HPDE6-E6E7 (cell line): Measurements from ENCODE around the gene SNAI3.

ENCODE experiments used
- DNase-seq: peaks from one replicate; pipeline ENCODE4 v3.0.0; 2011; ENCODE audit warnings: missing footprints; ENCODE audit errors: extremely low spot score

SNAI3 gene

DNA sequence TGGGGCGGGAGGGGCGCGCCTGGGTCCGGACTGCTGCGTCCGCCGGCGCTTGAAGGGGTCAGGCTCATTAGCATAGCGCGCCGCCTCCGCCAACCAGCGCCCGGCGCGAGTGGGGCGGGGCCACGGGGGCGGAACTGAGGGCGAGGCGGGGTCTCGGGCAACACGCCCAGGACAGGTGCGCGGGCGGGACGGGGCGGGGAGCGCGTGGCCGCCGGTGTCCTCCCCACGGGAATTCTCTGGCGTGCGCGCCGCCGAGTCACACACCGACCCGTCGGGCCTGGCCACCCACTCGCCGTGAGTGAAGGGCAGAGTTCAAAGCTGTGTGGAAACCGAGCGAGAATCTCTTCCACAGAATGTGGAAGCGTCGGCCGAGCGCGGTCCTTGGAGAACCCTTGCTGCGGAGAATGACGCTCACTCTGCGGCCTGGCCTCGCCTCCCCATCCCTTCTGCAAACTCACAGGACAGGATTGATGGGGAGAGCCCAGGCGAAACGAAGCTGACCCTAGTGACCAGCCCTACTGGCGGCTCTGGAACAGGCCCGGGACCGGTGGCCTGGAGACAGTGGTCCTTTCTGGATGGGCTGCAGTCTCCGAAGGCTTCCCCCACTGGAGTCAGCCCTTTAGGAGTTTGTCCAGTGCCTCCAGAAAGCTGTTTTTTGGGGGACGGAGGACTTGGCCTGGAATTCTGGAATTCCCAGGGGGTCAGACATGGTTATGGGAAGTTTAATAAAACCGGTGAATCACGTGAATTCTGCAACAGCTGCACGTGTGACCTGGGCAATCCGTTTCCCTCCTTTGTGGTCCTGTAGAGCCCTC, at the start of gene SNAI3:
TSS of gene SNAI3 (minus strand) at position 69 of the 815 bp plus-strand sequence. CDS start 101 bp downstream, outside the sequence.
- DNase-seq = peak; percentile 91

DNA sequence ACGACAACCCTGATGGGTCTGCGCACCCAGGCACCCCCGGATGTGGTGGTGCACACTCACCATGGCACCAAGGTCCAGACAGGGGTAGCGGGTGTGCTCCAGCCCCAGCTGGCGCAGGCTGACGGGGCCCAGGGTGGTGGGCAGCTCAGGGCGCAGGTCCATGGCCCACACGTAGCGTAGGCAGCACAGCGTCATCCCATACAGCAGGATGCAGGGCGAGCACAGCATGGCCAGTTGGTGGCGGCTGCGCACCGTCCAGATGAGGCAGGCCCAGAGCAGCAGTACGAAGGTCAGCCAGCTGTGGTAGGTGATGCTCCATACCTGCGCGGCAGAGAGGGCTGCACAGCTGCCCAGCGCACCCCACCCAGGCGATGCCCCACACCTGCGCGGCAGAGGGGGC, 49.8 kb upstream of the SNAI3 start:
- no peak for DNase-seq

- no peak for DNase-seq
Observed at GRCh38 chr16:88735616-88736015, 49.3 kb upstream of the SNAI3 start.

DNA sequence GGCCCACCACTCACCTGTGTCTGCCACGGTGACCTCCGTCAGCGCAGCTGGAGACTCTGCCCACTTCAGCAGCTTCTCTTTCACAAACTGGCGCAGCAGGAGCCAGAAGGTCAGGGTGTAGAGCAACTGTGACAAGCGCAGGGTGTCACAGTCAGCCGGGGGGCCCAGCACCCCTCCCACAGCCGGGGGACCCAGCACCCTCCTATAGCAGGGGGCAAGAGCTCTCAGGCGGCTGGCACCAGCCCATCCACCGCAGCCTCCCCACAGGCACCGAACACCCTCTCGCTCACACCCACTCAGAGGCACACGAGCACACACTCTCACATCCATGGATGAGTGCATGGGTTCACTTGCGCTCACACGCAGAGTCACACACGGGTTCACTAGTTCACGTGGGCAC, 48.8 kb upstream of the SNAI3 start:
- DNase-seq = no peak

DNA sequence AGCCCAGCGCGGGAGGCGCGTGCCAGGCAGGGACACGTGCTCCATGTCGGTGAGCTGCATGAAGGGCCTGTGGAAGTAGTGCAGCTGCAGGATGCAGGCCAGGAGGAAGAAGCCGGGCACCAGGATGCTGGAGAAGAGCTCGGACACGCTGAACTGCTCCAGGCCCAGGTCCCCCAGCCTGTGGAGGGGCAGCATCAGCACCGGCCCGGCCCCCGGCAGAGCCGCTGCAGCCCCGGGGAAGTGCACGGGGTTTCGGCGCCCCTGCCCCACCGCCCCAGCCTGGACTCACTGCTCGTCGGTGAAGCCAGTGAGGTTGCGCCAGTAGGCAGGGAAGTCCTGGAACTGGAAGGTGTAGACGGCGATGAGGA, 48.0 kb upstream of the SNAI3 start:
- no peak for DNase-seq

DNA sequence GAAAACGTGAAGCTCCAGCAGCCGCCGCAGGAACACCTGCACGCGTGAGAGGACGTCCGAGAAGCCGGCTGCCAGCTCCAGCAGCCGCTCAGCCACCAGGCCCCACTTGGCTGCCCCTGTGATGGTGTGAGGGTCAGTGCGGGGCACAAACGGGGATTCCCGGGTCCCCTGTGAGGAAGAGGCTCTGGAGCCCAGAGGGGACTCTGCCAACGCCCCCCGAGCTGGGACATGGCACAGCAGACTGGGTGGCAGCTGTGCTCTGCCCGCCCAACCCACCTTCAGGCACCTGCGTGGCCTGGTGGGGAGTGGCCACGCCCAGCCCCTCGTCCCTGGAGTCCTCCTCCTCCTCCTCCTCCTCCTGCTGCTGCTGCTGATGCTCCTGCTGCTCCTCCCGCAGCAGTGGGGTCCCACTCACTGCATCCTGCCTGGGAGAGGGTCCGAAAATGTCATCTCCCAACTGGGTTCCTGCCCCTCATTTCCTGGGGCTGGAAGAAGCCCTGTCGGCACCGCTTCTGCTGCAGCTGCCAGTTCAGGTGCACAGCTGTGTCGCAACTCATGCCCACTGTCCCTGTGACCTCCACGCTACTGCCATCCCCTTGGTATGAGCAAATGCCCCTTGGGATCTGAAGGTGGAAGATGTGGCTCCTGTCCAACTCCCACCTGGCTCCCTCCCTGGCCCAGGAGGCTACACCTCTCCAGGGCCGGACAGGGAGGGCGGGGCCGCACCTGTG, 47.5 kb upstream of the SNAI3 start:
- DNase-seq = no peak

GRCh38 chr16:88732961-88733294, 46.6 kb upstream of the SNAI3 start:
- no peak for DNase-seq

DNA sequence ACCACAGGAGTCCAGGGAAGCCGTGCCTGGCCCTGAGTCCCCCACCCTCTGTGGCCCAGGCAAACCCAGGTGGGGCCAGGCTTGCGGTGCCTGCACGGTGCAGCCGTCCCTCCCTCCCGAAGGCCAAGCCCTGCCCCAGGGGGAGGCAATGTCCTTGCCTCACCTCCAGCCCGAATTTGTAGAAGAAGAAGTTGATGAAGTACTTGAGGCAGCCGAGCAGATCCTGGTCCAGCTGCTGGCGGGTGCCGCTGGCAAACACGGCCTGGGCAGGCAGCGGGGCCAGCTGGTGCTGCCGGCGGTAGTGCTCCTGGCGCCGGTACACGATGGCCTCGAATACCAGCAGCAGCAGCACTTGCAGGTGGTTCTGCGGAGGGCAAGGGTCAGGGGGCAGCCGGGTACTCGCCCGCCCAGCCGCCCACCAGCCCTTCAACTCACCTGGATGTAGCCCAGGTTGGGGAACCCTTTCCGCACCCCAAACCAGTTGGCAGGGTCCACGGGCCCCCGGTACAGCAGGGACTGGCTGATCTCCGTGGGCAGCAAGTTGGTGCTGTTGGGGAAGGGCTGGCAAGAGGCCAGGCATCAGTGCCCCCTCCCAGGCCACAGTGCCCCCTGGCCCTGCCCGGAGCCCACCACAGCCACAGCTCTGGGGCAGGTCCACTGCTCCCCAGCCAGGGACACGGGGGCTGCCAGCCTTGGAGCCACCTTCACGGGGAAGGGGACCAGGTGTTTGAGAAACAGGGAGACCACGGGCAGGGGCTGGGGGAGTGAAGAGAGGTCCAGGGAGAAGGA, 46.1 kb upstream of the SNAI3 start:
- DNase-seq = no peak

DNA sequence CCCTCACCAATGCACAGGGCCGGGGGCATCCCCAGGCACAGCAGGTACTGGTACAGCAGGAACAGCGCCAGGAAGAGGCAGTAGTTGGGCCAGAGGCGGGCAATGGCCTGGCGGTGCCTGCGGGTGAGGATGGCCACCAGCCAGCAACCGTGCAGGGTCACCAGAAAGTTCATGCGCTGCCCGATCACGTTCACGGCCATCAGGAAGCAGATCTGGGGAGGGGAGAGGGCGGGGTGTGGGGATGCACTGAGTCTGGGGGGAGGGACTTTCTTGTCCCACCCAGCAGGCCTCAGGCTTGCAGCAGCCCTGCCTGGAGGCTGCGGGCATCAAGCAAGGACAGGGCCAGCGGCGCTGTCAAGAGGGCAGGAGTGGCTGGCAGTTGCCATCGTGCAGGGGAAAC, 45.4 kb upstream of the SNAI3 start:
- peak; percentile 82 for DNase-seq

GRCh38 chr16:88730632-88731607, 44.6 kb upstream of the SNAI3 start:
- no peak for DNase-seq

GRCh38 chr16:88727871-88728270, 41.6 kb upstream of the SNAI3 start:
- DNase-seq = no peak

DNA sequence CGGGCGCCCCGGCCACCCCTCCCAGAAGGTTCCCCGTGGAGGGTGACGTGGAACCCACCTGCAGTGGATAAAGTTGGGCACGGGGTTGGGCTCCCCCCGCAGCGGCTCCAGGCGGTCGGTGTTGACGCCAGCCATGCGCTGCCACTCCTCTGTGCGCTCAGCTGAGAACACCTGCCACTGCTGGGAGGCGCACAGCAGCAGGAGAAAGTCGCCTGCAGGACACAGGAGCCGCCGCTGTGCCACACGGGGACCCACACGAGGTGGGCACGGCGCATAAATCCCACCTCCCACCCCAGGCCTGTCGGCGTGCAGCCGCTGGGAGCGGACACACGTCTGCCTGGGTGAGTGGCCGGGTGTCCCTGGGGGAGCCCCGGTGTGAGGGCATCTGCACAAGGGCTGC, 40.7 kb upstream of the SNAI3 start:
- DNase-seq = no peak

GRCh38 chr16:88726408-88726749, 40.1 kb upstream of the SNAI3 start:
- no peak for DNase-seq

DNA sequence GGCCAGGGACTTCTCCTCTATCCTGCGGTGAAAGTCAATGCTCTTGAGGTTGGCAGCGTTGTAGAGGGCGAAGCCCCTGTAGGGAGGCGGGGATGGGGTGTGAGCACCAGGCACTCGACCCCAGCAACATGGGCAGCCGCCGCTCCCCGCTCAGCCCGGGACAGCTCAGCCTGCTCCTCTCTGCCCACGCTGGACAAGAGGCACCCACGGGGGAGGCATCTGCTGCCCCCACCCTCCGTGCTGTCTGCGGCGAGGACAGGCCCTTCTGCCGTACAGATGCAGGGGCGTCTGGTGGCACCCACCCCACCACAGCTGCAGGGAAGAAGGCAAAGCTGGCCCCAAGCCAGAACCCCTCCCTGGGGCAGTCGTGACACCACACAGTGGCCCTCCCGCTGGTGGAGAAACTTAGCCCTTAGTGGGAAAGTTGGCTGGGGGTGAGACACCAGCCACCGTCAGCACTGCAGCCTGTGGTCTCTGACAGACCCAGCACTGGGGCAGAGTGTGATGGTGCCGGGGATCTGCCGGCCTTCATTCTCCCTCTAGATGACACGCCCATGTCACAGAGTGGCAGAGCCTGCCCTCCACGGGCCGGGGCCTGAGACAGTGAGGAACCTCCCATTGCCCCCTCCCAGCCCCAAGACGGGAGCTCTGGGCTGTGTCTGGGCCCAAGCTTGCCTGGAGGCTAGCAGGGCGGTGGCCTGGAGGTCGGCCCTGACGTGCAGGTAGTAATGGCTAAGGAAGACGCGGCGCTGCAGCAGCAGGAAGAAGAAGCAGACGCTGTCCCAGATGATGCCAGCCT, 39.5 kb upstream of the SNAI3 start:
- no peak for DNase-seq

DNA sequence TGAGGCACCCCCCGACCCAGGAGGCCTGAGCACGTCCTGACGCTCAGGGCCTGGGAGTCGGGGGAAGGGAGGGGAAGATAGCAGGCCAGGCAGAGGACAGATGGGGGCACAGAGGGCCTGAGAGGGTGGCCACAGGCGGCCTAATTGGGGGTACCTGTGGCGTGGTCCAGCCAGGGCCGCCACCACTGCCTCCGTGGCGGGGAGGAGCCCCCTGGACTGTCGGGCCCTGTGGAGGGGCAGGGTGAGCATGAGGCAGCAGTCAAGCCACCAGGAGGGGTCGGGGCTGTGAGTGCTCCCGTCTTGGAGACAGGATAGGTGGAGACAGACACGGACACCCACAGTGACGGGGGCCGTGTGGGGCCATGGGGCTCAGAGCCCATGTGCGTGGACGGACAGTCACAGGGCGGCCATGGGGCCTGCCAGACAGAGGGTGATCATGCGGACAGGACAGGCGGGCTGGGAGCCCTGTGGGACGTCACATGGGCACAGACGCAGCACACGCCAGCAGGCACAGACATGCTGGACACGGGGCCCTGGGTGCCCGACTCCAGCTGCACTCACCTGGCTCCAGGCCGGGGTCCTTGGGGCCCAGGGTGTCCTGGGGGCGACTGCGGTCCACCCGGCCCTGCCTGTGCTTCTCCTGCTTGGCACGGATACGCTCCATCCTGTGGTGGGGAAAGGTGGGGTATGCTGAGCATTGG, 38.7 kb upstream of the SNAI3 start:
- no peak for DNase-seq

- DNase-seq = no peak
Observed at GRCh38 chr16:88723911-88724310, 37.6 kb upstream of the SNAI3 start.

DNA sequence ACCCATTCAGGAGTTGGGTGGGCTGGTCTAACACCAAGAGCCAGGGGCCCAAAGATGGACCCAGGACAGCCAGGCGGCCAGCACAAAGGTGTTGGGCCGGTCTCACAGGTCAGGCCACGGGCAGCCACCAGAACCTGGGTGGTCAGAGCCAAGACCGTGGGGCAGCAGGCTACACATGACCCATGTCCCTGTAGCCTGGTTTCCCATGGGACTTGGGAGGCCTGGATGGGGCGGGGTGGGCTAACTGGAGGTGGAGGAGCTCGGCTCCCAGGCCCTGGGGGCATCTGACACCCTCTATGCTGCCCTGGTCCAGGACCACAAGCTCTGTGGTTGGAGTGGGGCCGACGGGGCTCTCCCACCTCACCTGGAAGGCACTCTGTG, 37.2 kb upstream of the SNAI3 start:
- no peak for DNase-seq

GRCh38 chr16:88722784-88723506, 36.6 kb upstream of the SNAI3 start:
- no peak for DNase-seq
